ENCODE measurements around the gene ELOVL7.

The ELOVL7 gene

DNA sequence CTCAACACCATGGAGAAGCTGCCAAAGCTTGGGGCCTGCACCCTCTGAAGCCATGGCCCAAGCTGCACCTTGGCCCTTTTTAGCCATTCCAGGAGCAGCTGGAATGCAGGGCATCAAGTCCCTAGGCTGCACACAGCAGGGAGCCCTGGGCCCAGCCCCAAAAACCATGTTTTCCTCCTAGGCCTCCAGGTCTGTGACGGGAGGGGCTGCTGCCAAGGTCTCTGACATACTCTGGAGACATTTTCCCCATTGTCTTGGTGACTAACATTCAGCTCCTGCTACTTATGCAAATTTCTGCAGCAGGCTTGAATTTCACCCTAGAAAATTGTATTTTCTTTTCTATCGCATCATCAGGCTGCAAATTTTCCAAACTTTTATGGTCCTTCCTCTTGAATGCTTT, 64.6 kb downstream of the ELOVL7 start:
- DNase-seq (ENCODE audit: low read depth) = no peak
- TF ChIP-seq, protein P1, sequence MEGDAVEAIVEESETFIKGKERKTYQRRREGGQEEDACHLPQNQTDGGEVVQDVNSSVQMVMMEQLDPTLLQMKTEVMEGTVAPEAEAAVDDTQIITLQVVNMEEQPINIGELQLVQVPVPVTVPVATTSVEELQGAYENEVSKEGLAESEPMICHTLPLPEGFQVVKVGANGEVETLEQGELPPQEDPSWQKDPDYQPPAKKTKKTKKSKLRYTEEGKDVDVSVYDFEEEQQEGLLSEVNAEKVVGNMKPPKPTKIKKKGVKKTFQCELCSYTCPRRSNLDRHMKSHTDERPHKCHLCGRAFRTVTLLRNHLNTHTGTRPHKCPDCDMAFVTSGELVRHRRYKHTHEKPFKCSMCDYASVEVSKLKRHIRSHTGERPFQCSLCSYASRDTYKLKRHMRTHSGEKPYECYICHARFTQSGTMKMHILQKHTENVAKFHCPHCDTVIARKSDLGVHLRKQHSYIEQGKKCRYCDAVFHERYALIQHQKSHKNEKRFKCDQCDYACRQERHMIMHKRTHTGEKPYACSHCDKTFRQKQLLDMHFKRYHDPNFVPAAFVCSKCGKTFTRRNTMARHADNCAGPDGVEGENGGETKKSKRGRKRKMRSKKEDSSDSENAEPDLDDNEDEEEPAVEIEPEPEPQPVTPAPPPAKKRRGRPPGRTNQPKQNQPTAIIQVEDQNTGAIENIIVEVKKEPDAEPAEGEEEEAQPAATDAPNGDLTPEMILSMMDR (conservative IDR thresholded peaks at IDR 0.05; ENCODE audit: low read depth, low read length) = no peak
- no peak overlapping the region for H3K4me3 ChIP-seq (ENCODE audit: low read depth, low read length)

DNA sequence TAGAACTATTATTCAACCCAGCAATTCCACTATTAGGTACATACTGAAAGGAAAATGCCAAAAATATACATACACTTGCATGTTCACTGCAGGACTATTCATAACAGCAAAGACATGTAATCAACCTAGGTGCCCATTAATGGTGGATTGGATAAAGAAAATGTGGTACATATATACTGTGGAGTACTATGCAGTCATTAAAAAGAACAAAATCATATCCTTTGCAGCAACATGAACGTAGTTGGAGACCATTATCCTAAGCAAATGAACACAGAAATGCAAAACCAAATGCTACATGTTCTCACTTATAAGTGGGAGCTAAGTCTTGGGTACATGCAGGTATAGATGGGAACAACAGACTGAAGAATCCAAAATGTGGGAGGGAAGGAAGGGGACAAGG, 67.7 kb downstream of the ELOVL7 start:
- TF ChIP-seq, protein P1 (conservative IDR thresholded peaks at IDR 0.05; ENCODE audit: low read depth, low read length) = no peak
- H3K4me3 ChIP-seq (ENCODE audit: low read depth, low read length) = no peak overlapping the region
- DNase-seq (ENCODE audit: low read depth) = no peak

DNA sequence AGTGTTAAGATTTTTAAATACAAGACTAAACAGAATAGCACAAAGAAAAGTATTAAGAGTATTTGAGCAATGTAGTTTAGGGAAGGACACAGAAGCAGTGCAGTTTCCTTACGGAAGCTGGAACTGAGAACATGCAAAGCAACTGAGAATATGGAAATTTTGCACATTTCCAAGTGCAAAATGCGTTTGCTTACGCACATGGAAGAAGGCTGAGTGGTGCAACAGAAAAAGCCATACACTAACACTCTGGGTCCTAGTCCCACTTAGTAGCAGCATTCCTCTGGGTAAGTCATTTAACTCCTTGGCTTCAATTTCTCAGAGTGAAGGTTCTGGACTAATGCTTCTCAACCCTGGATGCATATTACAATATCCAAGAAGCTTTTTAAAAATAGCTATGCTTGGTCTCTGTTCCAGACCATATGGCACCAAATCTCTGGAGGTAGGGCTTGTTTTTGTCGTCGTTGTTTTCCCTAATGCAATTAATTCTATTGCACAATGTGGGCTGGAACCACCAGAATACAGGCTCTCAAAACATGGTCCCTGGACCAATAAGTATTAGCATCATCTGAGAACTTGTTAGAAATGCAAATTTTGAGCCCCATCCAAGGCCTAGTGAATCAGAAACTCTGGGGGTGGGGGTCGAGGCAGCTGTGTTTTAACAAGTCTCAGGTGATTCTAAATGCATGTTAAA, 78.9 kb downstream of the ELOVL7 start:
- H3K4me3 ChIP-seq (ENCODE audit: low read depth, low read length) = no peak overlapping the region
- DNase-seq (ENCODE audit: low read depth) = no peak
- TF ChIP-seq, protein P1 (conservative IDR thresholded peaks at IDR 0.05; ENCODE audit: low read depth, low read length) = no peak

DNA sequence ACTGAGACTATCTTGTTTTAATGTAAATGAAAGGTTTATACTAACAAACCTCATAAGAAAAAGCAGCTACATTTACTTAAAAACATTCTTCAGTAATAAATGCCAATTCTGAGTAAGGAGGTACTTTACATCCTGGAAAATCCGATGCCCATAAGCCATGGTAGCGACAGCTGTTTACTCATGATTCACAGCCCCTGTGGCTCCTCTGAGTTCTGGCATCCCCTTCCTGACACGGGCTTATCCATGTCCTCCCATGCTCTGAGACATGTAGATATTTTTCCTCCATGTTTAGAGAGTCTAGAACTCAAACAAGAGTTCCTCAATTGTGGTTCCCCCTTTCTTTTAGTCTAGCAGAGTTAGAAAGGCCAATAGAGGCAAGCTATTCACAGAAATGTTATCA, 81.0 kb downstream of the ELOVL7 start:
- TF ChIP-seq, protein P1 (conservative IDR thresholded peaks at IDR 0.05; ENCODE audit: low read depth, low read length) = no peak
- no peak overlapping the region for H3K4me3 ChIP-seq (ENCODE audit: low read depth, low read length)
- no peak for DNase-seq (ENCODE audit: low read depth)

DNA sequence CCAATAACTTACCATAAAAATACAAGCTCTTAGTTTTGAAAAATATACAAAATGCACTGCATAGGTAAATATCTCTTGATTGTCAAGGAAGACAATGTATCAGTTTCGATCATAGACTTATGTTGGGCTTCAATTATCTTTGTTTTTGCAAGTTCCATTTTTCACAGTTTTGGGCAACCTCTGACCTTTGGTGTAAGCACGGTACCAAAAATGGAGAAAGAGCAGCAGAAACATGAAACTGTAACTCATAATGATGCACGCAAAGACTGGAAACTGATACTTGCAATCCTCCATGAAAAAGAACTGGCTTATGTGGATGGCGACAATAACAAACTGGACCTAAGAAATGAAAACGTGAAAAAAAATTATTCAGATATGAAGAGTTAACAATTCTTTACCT, 89.6 kb downstream of the ELOVL7 start:
- H3K4me3 ChIP-seq (ENCODE audit: low read depth, low read length) = no peak overlapping the region
- DNase-seq (ENCODE audit: low read depth) = no peak
- TF ChIP-seq, protein P1 (conservative IDR thresholded peaks at IDR 0.05; ENCODE audit: low read depth, low read length) = no peak

DNA sequence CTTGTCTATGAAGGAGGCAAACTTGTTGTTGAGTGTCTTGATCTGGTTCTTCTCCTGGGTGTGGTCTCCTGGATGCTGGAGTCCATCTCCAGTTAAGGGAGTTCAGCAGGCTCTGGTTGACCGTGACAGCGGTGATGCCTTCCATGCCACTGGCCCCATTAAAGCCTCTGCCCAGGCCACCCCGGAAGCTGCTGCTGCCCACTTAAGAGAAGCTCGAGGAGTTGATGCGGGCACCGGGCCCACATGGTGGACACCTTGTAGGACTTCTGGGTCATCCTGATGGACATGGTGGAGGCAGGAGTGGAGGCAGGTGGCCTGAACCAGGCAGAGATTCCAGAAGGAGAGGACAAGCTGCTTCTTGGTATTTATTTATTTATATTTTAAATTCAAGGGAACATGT, 99.4 kb downstream of the ELOVL7 start:
- TF ChIP-seq, protein P1 (conservative IDR thresholded peaks at IDR 0.05; ENCODE audit: low read depth, low read length) = no peak
- no peak overlapping the region for H3K4me3 ChIP-seq (ENCODE audit: low read depth, low read length)
- DNase-seq (ENCODE audit: low read depth) = no peak
